HL-60 (cell line): ENCODE measurements around the gene PRDM15.

Experiments
- CTCF ChIP-seq: IDR thresholded peaks from one replicate; pipeline ENCODE4 v1.5.1; 2011; ENCODE audit warnings: low read length, control low read depth, inconsistent platforms; ENCODE audit not compliant: insufficient read depth
- POLR2AphosphoS5 ChIP-seq: IDR thresholded peaks from 2 replicates; pipeline ENCODE4 v1.6.1; 2012; ENCODE audit warnings: low read depth
- REST ChIP-seq: IDR thresholded peaks from 2 replicates; pipeline ENCODE4 v1.6.1; 2012; ENCODE audit warnings: low read depth; ENCODE audit not compliant: insufficient replicate concordance

- TF ChIP-seq CTCF (no peak), REST (no peak), POLR2AphosphoS5 (no peak)
Measured at GRCh38 chr21:41768437-41769042, 110.6 kb downstream of the PRDM15 start.
